Type B pancreatic cell (in vitro differentiated cells): ENCODE results near the gene SEC14L6. TPM values are rescaled to one million over a fixed set of nuclear protein-coding genes. Genes with fewer than 3 reads are reported as not detected.

ENCODE experiments used
- DNase-seq: peaks from one replicate; pipeline ENCODE4 v3.0.0; 2021; ENCODE audit warnings: mixed read lengths; ENCODE audit not compliant: unreplicated experiment; ENCODE audit errors: extremely low spot score
- H3K27ac Mint-ChIP-seq: 2 replicates; pipeline ENCODE4 v1.8.0; 2021; ENCODE audit warnings: mild to moderate bottlenecking, mixed read lengths
- H3K27me3 Mint-ChIP-seq: 2 replicates; pipeline ENCODE4 v1.8.0; 2021; ENCODE audit warnings: mixed read lengths
- H3K36me3 Mint-ChIP-seq: 2 replicates; pipeline ENCODE4 v1.8.0; 2021; ENCODE audit warnings: mixed read lengths
- H3K4me1 Mint-ChIP-seq: one replicate; pipeline ENCODE4 v1.8.0; 2021; ENCODE audit warnings: mixed read lengths; ENCODE audit not compliant: unreplicated experiment
- H3K4me3 Mint-ChIP-seq: 2 replicates; pipeline ENCODE4 v1.8.0; 2021; ENCODE audit warnings: mild to moderate bottlenecking, mixed read lengths
- H3K9me3 Mint-ChIP-seq: 2 replicates; pipeline ENCODE4 v1.8.0; 2021; ENCODE audit warnings: mixed read lengths
- total RNA-seq: library from RNA; stranded (reverse); gene quantifications from 2 replicates; pipeline ENCODE4 v1.2.1, GENCODE V29; 2021; ENCODE audit warnings: low replicate concordance
- TF ChIP-seq, protein P1 (sequence below): fragments of 200-600 bp; sonication (generic); conservative IDR thresholded peaks from 2 replicates; pipeline ENCODE4 v1.5.0; 2021; ENCODE audit warnings: antibody characterized with exemption, mild to moderate bottlenecking

Gene SEC14L6
- total RNA-seq, 1 donor from 2014 or later, result 1.5 TPM

DNA sequence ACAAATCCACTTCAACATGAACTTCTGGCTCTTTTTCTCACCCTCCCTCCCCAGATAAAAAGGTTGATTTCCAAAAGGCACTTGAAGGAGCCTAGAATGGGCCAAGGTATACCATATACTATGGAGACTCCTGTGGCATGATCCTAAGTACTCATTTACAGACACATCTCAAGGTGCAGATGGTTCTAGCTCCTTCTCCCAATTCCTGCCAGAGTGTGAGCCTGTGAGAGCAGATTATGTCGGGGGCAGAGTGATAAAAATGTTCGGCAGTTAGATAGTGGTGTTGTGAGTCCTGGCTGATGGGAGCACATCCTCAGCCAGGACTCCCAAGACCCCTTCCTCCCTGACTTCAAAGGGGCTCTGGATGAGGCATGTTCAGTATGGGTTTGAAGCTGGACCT, 66.6 kb downstream of the SEC14L6 start:
- DNase-seq, result no peak
- TF ChIP-seq, protein P1, sequence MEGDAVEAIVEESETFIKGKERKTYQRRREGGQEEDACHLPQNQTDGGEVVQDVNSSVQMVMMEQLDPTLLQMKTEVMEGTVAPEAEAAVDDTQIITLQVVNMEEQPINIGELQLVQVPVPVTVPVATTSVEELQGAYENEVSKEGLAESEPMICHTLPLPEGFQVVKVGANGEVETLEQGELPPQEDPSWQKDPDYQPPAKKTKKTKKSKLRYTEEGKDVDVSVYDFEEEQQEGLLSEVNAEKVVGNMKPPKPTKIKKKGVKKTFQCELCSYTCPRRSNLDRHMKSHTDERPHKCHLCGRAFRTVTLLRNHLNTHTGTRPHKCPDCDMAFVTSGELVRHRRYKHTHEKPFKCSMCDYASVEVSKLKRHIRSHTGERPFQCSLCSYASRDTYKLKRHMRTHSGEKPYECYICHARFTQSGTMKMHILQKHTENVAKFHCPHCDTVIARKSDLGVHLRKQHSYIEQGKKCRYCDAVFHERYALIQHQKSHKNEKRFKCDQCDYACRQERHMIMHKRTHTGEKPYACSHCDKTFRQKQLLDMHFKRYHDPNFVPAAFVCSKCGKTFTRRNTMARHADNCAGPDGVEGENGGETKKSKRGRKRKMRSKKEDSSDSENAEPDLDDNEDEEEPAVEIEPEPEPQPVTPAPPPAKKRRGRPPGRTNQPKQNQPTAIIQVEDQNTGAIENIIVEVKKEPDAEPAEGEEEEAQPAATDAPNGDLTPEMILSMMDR, result no peak
- Mint-ChIP-seq H3K9me3 (no peaks in the 10 kb centered on the region), H3K27me3 (peaks cover 9% of the 10 kb centered on the region), H3K36me3 (no peaks in the 10 kb centered on the region), H3K4me1 (no peaks in the 10 kb centered on the region), H3K27ac (no peak overlapping the region), H3K4me3 (no peak overlapping the region)

DNA sequence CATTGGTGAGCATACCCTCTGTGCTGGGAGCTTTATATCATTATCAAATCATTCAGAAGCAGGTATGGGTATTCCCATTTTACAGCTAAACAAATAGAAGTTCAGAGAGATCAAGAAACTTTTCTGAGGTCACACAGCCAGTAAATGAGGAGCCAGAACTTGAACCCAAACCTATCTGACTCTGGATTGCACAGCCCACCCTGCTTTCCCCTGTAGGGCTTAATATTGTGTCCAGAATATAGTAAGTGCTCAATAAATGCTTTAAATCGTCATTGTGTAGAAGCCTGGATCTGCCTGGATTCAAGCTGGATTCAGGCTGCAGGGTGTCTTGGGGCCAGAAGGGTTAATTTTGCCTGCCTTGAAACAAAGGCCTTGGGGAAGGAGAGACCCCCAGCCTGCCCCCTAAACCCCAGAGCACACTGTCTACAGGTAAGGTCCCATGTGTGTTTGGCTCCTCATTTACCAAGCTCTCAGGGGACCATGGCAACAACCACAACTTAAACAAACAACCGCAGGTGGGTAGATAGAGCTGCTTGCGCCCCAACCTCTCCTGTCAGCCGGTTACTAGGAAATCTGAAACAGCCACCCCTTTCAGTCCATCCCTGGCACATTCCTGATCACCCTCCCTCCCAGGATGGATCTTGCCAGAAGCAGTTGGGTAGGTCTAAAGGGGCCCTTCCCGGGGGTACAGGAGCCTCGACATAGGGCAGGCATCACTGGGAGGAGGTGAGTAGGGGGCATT, 71.7 kb downstream of the SEC14L6 start:
- no peaks in the 10 kb centered on the region for H3K4me1 Mint-ChIP-seq
- no peaks in the 10 kb centered on the region for H3K36me3 Mint-ChIP-seq
- no peak overlapping the region for H3K4me3 Mint-ChIP-seq
- DNase-seq, result no peak
- TF ChIP-seq, protein P1, result no peak
- no peak overlapping the region for H3K27ac Mint-ChIP-seq
- H3K9me3 Mint-ChIP-seq, result no peaks in the 10 kb centered on the region
- peaks cover 22% of the 10 kb centered on the region for H3K27me3 Mint-ChIP-seq

DNA sequence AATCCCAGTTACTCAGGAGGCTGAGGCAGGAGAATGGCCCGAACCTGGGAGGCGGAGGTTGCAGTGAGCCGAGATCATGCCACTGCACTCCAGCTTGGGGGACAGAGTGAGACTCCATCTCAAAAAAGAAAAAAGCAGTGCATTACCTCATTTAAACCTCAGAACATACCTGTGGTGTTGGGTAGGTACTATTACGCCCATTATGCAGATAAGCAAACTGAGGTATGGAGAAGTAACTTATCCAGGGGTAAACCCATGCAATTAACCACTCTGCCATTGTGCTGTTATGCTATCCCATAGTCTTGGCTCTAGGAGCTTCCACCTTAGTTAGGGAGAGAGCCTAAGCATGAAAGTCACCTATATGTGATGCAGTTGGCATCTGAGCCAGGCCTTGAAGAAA, 72.4 kb downstream of the SEC14L6 start:
- H3K27ac Mint-ChIP-seq, result no peak overlapping the region
- H3K27me3 Mint-ChIP-seq, result peaks cover 23% of the 10 kb centered on the region
- H3K36me3 Mint-ChIP-seq, result no peaks in the 10 kb centered on the region
- TF ChIP-seq, protein P1, result no peak
- no peaks in the 10 kb centered on the region for H3K4me1 Mint-ChIP-seq
- no peak overlapping the region for H3K4me3 Mint-ChIP-seq
- no peaks in the 10 kb centered on the region for H3K9me3 Mint-ChIP-seq
- DNase-seq, result no peak

DNA sequence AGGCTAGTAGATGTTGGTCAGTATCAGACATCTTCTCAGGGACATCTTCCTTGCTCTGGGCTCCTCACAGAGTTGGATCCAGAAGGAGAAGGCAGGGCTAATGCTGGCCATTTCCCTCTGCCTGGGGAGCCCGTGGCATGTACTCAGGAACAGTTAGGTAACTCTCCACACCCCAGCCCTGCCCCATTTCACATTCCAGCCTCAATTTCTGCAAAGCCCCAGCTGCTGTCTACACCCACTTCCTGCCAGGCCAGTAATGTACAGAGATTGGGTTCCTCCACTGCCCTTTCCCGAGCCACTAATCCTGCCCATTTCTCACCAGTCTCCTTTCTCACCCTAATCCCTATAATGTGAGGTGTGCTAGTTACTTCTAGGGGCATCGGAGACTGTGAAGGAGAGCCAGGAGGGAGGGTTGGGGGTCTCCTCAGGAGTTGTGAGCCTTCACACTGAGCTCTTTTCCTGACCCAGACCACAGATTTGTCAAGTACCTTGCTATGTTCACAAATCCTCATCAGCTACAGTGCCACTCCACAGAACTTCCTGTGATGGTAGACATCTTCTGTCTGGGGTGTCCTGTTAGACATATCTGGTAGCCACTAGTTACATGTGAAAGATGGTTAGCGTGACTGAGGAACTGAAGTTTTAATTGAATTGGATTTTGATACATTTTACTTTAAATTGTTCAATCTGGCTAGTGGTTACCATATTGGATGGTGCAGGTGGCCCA, 73.4 kb downstream of the SEC14L6 start:
- Mint-ChIP-seq H3K4me3 (no peak overlapping the region), H3K27me3 (peaks cover 25% of the 10 kb centered on the region), H3K4me1 (no peaks in the 10 kb centered on the region), H3K27ac (no peak overlapping the region), H3K9me3 (no peaks in the 10 kb centered on the region), H3K36me3 (no peaks in the 10 kb centered on the region)
- TF ChIP-seq, protein P1, result no peak
- DNase-seq, result no peak

Other genes with a start within 250 kb of the SEC14L6 start
- gene TBC1D10A, start 219.8 kb downstream of the SEC14L6 start, total RNA-seq, result 15.3 and 21.5 TPM in 2 replicates
- gene SF3A1, start 189.8 kb downstream of the SEC14L6 start, total RNA-seq, result 160 and 190 TPM in 2 replicates
- gene CCDC157, start 189.7 kb downstream of the SEC14L6 start, total RNA-seq, result 6.9 and 9.4 TPM in 2 replicates
- gene RNF215, start 159.3 kb downstream of the SEC14L6 start, total RNA-seq, result 16.9 and 29.2 TPM in 2 replicates
- gene SEC14L2, start 149.7 kb downstream of the SEC14L6 start, total RNA-seq, result 7.9 and 9.6 TPM in 2 replicates
- gene MTFP1, start 121.0 kb downstream of the SEC14L6 start, total RNA-seq, result 16.1 and 20.6 TPM in 2 replicates
- not detected in 2 replicates for gene SEC14L3, start 74.7 kb downstream of the SEC14L6 start, total RNA-seq
- not detected in 2 replicates for gene SEC14L4, start 41.0 kb downstream of the SEC14L6 start, total RNA-seq
- gene GAL3ST1, start 27.9 kb upstream of the SEC14L6 start, total RNA-seq, result 5.0 and 5.9 TPM in 2 replicates
- 71.3 and 77.0 TPM in 2 replicates for gene PES1, start 45.2 kb upstream of the SEC14L6 start, total RNA-seq
- gene TCN2, start 60.4 kb upstream of the SEC14L6 start, total RNA-seq, result 9.0 and 14.5 TPM in 2 replicates
- 2.4 and 3.4 TPM in 2 replicates for gene SLC35E4, start 89.0 kb upstream of the SEC14L6 start, total RNA-seq
- gene DUSP18, start 121.1 kb upstream of the SEC14L6 start, total RNA-seq, result 12.4 and 13.8 TPM in 2 replicates
- gene OSBP2, start 148.1 kb upstream of the SEC14L6 start, total RNA-seq, result 8.1 and 9.5 TPM in 2 replicates